HG03025 (cell line): Measurements from ENCODE around the gene ARHGAP45.

Experiments used
- ATAC-seq: cut with Tn5 transposase; IDR thresholded peaks from one replicate; pipeline ENCODE4 v1.9.1; 2021; ENCODE audit warnings: mild to moderate bottlenecking, moderate library complexity; ENCODE audit not compliant: unreplicated experiment, low FRiP score

The ARHGAP45 gene

GRCh38 chr19:1053176-1054101 is 13.5 kb upstream of the ARHGAP45 start:
- ATAC-seq: no peak

- ATAC-seq: no peak
These were observed 12.6 kb upstream of the ARHGAP45 start for GRCh38 chr19:1054102-1055027.

DNA sequence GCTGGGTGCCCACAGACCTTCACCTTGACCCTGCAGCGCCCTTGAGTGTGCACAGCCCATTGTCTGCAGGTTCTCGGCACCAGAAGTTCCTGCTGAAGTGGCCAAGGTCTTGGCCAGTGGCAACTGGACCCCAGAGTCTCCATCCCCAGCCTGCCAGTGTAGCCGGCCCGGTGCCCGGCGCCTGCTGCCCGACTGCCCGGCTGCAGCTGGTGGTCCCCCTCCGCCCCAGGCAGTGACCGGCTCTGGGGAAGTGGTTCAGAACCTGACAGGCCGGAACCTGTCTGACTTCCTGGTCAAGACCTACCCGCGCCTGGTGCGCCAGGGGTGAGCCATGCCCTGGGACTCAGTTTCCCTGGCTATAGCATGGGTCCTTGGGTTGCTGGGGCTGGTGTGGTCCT is 11.9 kb upstream of the ARHGAP45 start:
- no peak for ATAC-seq

DNA sequence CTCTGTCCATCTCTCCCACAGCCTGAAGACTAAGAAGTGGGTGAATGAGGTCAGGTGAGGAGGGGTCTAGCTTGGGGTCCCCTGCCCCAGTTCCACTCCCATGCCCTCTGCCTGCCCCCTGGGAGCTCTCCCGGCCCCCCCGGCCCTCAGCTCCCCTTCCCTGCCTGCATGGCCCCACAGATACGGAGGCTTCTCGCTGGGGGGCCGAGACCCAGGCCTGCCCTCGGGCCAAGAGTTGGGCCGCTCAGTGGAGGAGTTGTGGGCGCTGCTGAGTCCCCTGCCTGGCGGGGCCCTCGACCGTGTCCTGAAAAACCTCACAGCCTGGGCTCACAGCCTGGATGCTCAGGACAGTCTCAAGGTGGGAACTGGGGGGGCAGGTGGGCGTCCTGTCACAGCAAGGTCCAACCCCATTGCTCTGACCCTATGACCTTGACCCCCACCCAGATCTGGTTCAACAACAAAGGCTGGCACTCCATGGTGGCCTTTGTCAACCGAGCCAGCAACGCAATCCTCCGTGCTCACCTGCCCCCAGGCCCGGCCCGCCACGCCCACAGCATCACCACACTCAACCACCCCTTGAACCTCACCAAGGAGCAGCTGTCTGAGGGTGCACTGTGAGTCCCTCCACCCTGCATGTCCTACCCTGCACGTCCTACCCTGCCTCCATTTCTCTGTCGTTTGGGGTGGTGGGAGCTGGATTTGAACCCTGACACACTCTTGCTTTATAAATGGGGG is 10.9 kb upstream of the ARHGAP45 start:
- no peak for ATAC-seq

- no peak for ATAC-seq
These were observed 9.7 kb upstream of the ARHGAP45 start for GRCh38 chr19:1057176-1057855.

GRCh38 chr19:1058112-1058511 is 8.9 kb upstream of the ARHGAP45 start:
- no peak for ATAC-seq

- ATAC-seq: no peak
These were observed 6.3 kb upstream of the ARHGAP45 start for GRCh38 chr19:1060689-1061088.

DNA sequence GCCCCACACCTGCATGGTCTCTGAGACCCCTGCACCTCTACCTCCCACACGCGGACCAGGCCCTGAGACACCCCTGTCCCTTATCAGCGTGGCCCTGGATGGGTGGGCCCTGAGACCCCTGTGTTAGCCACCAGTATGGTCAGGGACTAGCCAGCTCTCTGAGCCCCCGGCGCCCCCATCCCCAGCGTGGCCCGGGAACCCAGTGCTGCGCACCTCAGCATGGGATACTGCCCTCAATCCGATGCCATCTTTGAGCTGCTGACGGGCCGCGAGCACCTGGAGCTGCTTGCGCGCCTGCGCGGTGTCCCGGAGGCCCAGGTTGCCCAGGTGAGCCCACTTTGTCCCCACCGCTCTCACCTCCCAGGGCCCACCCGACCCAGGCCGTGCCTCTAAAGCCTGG is 5.0 kb upstream of the ARHGAP45 start:
- ATAC-seq: no peak

DNA sequence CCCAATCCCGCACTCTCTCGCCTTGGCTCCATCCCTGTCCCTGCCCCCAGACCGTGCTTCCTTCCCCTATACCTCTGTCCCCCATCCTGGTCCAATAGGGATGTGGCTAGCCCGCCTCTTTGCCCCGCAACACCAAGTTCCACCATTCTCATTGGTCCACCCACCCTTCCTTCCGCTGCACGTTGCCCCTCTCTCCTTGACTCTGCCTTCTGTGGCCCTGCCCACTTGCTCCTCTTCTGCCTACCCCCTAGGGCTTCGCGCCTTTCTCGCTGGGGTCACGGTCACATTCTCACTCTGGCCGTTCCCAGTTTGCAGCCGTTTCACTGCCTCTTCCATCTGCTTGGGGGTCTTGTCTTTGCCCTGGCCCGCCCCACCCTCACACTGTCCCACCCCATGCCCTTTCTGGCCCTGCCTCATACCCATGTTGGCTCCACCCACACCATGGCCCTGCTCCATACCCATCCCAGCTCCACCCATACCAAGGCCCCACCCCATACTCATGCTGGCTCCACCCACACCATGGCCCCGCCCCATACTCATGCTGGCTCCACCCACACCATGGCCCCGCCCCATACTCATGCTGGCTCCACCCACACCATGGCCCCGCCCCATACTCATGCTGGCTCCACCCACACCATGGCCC is 4.5 kb upstream of the ARHGAP45 start:
- ATAC-seq: no peak

- no peak for ATAC-seq
These were observed 3.7 kb upstream of the ARHGAP45 start for GRCh38 chr19:1063030-1063908.

GRCh38 chr19:1063909-1064660 is 2.9 kb upstream of the ARHGAP45 start:
- no peak for ATAC-seq

GRCh38 chr19:1064661-1065605 is 2.0 kb upstream of the ARHGAP45 start:
- no peak for ATAC-seq

DNA sequence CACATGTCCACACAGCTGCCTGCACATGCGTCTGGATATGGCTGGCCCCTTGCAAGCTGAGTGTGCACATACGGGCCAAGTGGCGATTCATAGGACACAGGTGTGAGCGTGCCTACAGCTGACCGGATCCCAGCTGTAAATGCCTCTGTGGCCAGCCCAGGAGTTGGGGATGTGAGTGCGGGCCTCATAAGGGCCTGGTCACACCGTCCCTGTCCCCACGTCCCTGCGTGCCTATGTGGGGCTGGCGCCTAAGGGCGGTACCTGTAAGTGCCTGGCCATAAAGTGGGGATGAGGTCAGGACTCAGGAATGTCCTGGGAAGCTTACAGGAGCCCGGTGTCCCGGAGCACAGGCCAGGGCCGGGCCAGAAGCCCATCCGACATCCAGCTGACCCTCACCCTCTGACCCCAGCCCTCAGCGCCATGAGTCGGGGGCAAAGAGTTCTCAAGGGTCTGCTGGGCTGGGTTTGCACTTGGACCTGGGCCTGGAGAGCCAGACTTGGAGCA is 1.3 kb upstream of the ARHGAP45 start:
- no peak for ATAC-seq

GRCh38 chr19:1066251-1066747 is 668 bp upstream of the ARHGAP45 start:
- ATAC-seq: no peak

DNA sequence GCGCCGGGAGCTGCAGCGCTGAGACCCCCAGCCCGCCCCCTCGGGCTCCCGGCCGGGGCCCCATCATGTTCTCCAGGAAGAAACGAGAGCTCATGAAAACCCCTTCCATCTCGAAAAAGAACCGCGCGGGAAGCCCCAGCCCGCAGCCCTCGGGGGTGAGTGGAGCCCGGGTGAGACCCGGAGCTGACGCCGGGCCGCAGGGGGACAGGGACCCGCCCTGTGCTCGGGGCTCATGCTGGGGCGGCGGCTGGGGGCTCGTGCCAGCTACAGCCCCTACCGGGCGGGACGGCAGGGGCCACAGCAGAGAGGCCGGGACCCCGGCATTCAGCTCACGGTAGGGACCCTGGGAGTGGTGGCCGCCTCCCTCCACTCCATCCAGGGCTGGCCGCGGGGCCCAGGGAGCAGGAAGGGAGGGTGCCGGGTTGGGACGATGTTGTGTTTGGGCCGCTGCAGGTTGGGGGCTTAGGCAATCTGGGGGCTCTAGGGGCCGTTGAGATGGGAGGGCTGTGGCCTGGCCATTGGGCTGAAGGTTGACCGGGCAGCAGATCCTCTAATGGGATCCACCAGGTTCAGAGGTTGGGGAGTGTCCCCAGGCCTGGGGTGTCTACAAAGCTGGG is 482 bp downstream of the ARHGAP45 start:
- ATAC-seq: no peak
